ENCODE measurements around the gene FAAH.

- TF ChIP-seq CTCF (IDR thresholded peaks at IDR 0.05) (no peak), POLR2A (IDR thresholded peaks at IDR 0.05) (no peak), POLR2AphosphoS5 (IDR thresholded peaks at IDR 0.05) (no peak)
Observed at GRCh38 chr1:46452931-46453325, 58.8 kb downstream of the FAAH start.
